GM12891 (cell line): ENCODE results near the gene RPE65.
"Not testable (repeated sequence)": the region's sequence is repeated elsewhere in the genome, so short reads cannot be mapped to it uniquely, and the experiment has no call there.

Source experiments
- DNase-seq: peaks from one replicate; pipeline ENCODE4 v3.0.0; 2011; ENCODE audit warnings: low spot score; ENCODE audit not compliant: insufficient read length
- FAIRE-seq: peaks from 2 replicates; lab custom pipeline; 2011; peaks lifted over from hg19 to GRCh38; lab: Jason Lieb, UNC
- PAX5 ChIP-seq: IDR thresholded peaks from 2 replicates; pipeline ENCODE4 v1.6.1; 2011; ENCODE audit warnings: low read length, moderate library complexity, mild to moderate bottlenecking; ENCODE audit not compliant: insufficient read depth, severe bottlenecking
- POLR2A ChIP-seq: IDR thresholded peaks from 2 replicates; pipeline ENCODE4 v1.6.1; 2011; ENCODE audit warnings: low read depth, low read length, control low read depth
- POLR2AphosphoS5 ChIP-seq: IDR thresholded peaks from 2 replicates; pipeline ENCODE4 v1.6.1; 2011; ENCODE audit warnings: low read depth, low read length, control low read depth
- POU2F2 ChIP-seq: IDR thresholded peaks from 2 replicates; pipeline ENCODE4 v1.6.1; 2011; ENCODE audit warnings: low read depth, mild to moderate bottlenecking, control low read depth, low read length, moderate library complexity
- SPI1 ChIP-seq: IDR thresholded peaks from 2 replicates; pipeline ENCODE4 v1.6.1; 2011; ENCODE audit warnings: low read depth, low read length, control low read depth
- TAF1 ChIP-seq: IDR thresholded peaks from 2 replicates; pipeline ENCODE4 v1.6.1; 2011; ENCODE audit warnings: low read depth, low read length, control low read depth

Gene RPE65

GRCh38 chr1:68481041-68481440, 31.3 kb upstream of the RPE65 start:
- TF ChIP-seq POU2F2 (no peak), PAX5 (no peak), POLR2A (no peak), SPI1 (no peak), POLR2AphosphoS5 (no peak), TAF1 (no peak)
- no peak for FAIRE-seq
- DNase-seq = no peak

- no peak for FAIRE-seq
- TF ChIP-seq POLR2AphosphoS5 (no peak), TAF1 (no peak), PAX5 (no peak), SPI1 (no peak), POLR2A (no peak), POU2F2 (no peak)
- no peak for DNase-seq
Measured at GRCh38 chr1:68479501-68479900, 29.7 kb upstream of the RPE65 start.

GRCh38 chr1:68478662-68479061, 28.9 kb upstream of the RPE65 start:
- TF ChIP-seq TAF1 (no peak), POLR2A (no peak), PAX5 (no peak), POU2F2 (no peak), POLR2AphosphoS5 (no peak), SPI1 (no peak)
- no peak for FAIRE-seq
- no peak for DNase-seq

GRCh38 chr1:68476626-68477025, 26.9 kb upstream of the RPE65 start:
- not testable (repeated sequence) for FAIRE-seq, DNase-seq

GRCh38 chr1:68473060-68473459, 23.3 kb upstream of the RPE65 start:
- TF ChIP-seq POU2F2 = no peak
- TF ChIP-seq POLR2AphosphoS5 = no peak
- TF ChIP-seq POLR2A = no peak
- no peak for TF ChIP-seq TAF1
- no peak for TF ChIP-seq PAX5
- no peak for TF ChIP-seq SPI1
- no peak for DNase-seq
- no peak for FAIRE-seq

GRCh38 chr1:68470388-68470970, 20.7 kb upstream of the RPE65 start:
- TF ChIP-seq POU2F2 = no peak
- no peak for TF ChIP-seq POLR2AphosphoS5
- no peak for TF ChIP-seq POLR2A
- no peak for TF ChIP-seq TAF1
- no peak for TF ChIP-seq PAX5
- TF ChIP-seq SPI1 = no peak
- FAIRE-seq (no peak), DNase-seq (no peak)

GRCh38 chr1:68464891-68465290, 15.1 kb upstream of the RPE65 start:
- TF ChIP-seq POU2F2 = no peak
- no peak for TF ChIP-seq PAX5
- no peak for TF ChIP-seq POLR2AphosphoS5
- TF ChIP-seq SPI1 = no peak
- no peak for TF ChIP-seq TAF1
- no peak for TF ChIP-seq POLR2A
- FAIRE-seq (no peak), DNase-seq (no peak)

GRCh38 chr1:68460935-68461334, 11.2 kb upstream of the RPE65 start:
- DNase-seq (no peak), FAIRE-seq (no peak)
- TF ChIP-seq SPI1 = no peak
- no peak for TF ChIP-seq TAF1
- no peak for TF ChIP-seq POLR2AphosphoS5
- no peak for TF ChIP-seq PAX5
- TF ChIP-seq POU2F2 = no peak
- TF ChIP-seq POLR2A = no peak

GRCh38 chr1:68459796-68460195, 10.0 kb upstream of the RPE65 start:
- FAIRE-seq (no peak), DNase-seq (no peak)
- no peak for TF ChIP-seq SPI1
- TF ChIP-seq POLR2AphosphoS5 = no peak
- no peak for TF ChIP-seq POLR2A
- TF ChIP-seq PAX5 = no peak
- no peak for TF ChIP-seq TAF1
- no peak for TF ChIP-seq POU2F2

GRCh38 chr1:68459091-68459490, 9.3 kb upstream of the RPE65 start:
- FAIRE-seq = no peak
- TF ChIP-seq SPI1 = no peak
- no peak for TF ChIP-seq PAX5
- no peak for TF ChIP-seq TAF1
- no peak for TF ChIP-seq POLR2A
- TF ChIP-seq POLR2AphosphoS5 = no peak
- no peak for TF ChIP-seq POU2F2
- no peak for DNase-seq

- no peak for FAIRE-seq
Measured at GRCh38 chr1:68456202-68456601, 6.4 kb upstream of the RPE65 start.

More at GRCh38 chr1:68456202-68456601, 6.4 kb upstream of the RPE65 start:
- TF ChIP-seq POU2F2 (no peak), SPI1 (no peak), POLR2A (no peak), POLR2AphosphoS5 (no peak), TAF1 (no peak), PAX5 (no peak)
- DNase-seq = no peak
